HG02885 (cell line): Measurements from ENCODE around the gene CHD1.

Source experiments
- ATAC-seq: cut with Tn5 transposase; IDR thresholded peaks from one replicate; pipeline ENCODE4 v1.9.1; 2021; ENCODE audit warnings: mild to moderate bottlenecking; ENCODE audit not compliant: unreplicated experiment, poor library complexity

The CHD1 gene

DNA sequence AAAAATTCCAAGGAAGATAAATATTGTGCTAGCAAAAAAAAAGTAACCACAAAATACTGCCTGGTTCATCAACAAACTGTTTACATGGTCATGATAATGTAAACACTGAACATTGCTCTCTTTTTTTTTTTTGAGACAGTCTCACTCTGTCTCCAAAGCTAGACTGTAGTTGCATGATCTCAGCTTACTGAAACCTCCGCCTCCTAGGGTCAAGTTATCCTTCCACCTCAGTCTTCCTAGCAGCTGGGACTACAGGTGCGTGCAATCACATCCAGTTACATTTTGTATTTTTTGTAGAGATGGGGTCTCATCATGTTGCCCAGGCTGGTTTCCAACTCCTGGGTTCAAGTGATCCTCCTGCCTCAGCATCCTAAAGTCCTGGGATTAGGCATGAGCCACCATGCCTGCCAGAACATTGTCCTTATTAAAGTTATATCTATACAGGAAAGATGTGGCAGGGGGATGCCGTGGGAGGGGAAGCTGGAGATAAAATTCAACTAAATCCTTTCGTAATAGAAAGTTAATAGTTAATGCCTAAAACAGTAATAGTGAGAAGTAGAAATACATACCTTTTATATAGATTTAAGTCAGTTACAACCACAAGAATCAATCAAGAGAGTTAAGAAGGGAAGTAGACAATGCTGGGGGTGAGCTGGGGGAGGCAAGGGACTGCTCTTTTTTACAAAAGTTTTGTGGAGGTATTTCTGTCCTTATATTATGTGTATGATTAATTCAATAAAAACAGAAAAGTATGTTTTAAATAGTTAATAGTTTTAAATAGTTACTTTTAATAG lies 103.0 kb downstream of the CHD1 start:
- no peak for ATAC-seq

DNA sequence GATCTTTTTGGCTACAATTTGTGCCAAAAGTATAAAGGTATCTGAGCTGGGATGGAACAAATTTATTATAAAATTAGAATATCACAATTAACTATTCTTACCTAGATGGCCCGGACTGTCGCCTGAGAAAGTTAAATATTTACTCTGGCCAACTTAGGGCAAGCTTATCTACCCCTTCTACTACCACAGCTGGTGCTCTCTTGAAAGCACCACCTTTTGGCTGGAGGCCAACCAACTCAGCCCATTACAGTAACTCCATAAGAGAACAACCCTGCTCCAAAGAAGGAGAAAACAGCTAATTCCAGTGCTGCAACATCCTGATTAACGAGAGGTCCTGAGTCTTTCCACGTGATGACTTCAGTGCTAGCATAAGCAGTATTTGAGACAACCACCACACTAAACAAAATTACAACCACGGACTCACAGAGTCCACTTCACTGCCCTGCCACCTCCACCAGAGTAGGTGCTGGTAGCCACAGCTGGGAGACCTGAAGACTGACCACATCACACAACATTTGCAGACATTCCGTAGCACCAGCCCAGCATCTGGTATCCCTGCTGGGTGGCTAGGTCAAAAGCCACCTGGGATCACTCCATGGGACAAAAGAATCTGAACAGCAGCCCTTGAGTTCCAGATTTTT lies 112.1 kb downstream of the CHD1 start:
- ATAC-seq, result no peak

GRCh38 chr5:98813755-98814154 lies 115.1 kb downstream of the CHD1 start:
- peak; percentile 83 for ATAC-seq

- no peak for ATAC-seq
Measured at GRCh38 chr5:98810206-98810605, 118.6 kb downstream of the CHD1 start.

GRCh38 chr5:98807806-98808205 lies 121.0 kb downstream of the CHD1 start:
- ATAC-seq, result no peak

DNA sequence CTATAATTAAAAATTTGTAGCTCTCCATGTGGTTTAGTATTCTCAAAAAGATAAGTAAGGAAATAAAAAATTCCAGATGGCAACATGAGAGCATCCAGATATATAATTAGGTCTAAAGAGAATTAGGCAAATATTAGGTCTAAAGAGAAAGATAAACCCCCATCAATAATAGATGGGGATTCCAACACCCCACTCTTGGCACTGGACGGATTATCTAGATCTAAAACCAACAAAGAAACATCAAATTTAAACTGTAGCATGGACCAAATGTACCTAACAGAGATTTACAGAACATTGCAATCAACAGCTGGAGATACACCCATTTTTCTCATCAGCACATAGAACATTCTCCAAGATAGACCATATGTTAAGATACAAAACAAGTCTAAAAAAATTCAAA lies 123.7 kb downstream of the CHD1 start:
- no peak for ATAC-seq

GRCh38 chr5:98804066-98804465 lies 124.7 kb downstream of the CHD1 start:
- no peak for ATAC-seq
